Stomach (tissue), 9 donors: ENCODE data around the gene NEMF. TPM values are rescaled to one million over a fixed set of nuclear protein-coding genes. Genes with fewer than 3 reads are reported as not detected.
A peak's percentile ranks its signal among the peaks of the same experiment; 100 is the strongest.

Experiments used
- DNase-seq, 2 donors: peaks; one replicate each; pipeline versions ENCODE4 v3.0.0 to v3.0.0-alpha.2; 2013 to 2019
- H3K27ac ChIP-seq, 5 donors: fragments of 200-600 bp in 4 of 5; sonication (generic) in 4 of 5; one replicate each; pipeline ENCODE4 v1.5.1; 2013 to 2019; ENCODE audit warnings: mild to moderate bottlenecking in 1 of 5, moderate library complexity in 1 of 5
- H3K27me3 ChIP-seq, 3 donors: fragments of 200-600 bp; sonication (generic); one replicate each; pipeline ENCODE4 v1.5.1; 2017 to 2019; ENCODE audit warnings: mixed run types in 1 of 3
- H3K36me3 ChIP-seq, 4 donors: fragments of 200-600 bp; sonication (generic); 1 replicate in 3 of 4; 2 replicates in 1 of 4; pipeline ENCODE4 v1.5.1; 2016 to 2019
- H3K4me1 ChIP-seq, 4 donors: fragments of 200-600 bp; sonication (generic); one replicate each; pipeline ENCODE4 v1.5.1; 2016 to 2019
- H3K4me3 ChIP-seq, 4 donors: fragments of 200-600 bp; sonication (generic) in 3 of 4; one replicate each; pipeline ENCODE4 v1.5.1; 2016 to 2019; ENCODE audit warnings: mild to moderate bottlenecking in 1 of 4
- H3K9me3 ChIP-seq, 4 donors: fragments of 200-600 bp; sonication (generic); one replicate each; pipeline ENCODE4 v1.5.1; 2016 to 2019
- EP300 ChIP-seq: sonication (generic); formaldehyde crosslinking; IDR thresholded peaks from one replicate; pipeline ENCODE4 v1.6.1; 2017; ENCODE audit warnings: antibody characterized with exemption
- POLR2A ChIP-seq, 4 donors: fragments of 450-650 bp; IDR thresholded peaks; one replicate each; pipeline ENCODE4 v1.6.1; 2016; ENCODE audit warnings: antibody characterized with exemption in 4 of 4, control low read depth in 2 of 4, mild to moderate bottlenecking in 1 of 4, moderate library complexity in 1 of 4
- POLR2AphosphoS5 ChIP-seq, 3 donors: sonication (generic); formaldehyde crosslinking; IDR thresholded peaks; one replicate each; pipeline ENCODE4 v1.6.1; 2016; ENCODE audit warnings: antibody characterized with exemption in 3 of 3
- WGBS, 5 donors: extraction: QIAGEN DNeasy Blood & Tissue Kit in 3 of 5; methylation state at CpG; one replicate each; pipeline versions ENCODE4 v1.1.5 to v1.1.7; 2013 to 2018; 5-methylcytosine and 5-hydroxymethylcytosine counted together
- intact Hi-C: fragments of 100-400 bp; cut with DNase I; formaldehyde crosslinking; loops from one replicate; pipeline ENCODE4 v1.15.1; 2023; ENCODE audit warnings: low total_unique reads
- polyA plus RNA-seq, 3 donors: library from polyadenylated mRNA; stranded (reverse); fragments of 200-250 nt; gene quantifications; one replicate each; pipeline ENCODE4 v1.2.3, GENCODE V29; 2013
- total RNA-seq, 5 donors: library from RNA; depleted of rRNA; stranded (reverse); fragments of >200 nt; gene quantifications; one replicate each; pipeline versions ENCODE4 v1.1.0 to v1.2.3, GENCODE V29; 2014 to 2016
- TF ChIP-seq, protein P1 (sequence below), 7 experiments: fragments of 450-650 bp in 4 of 7; fragments of 200-600 bp in 3 of 7; sonication (generic) in 3 of 7; IDR thresholded peaks; one replicate each; pipeline ENCODE4 v1.5.1; 2016 to 2019; ENCODE audit warnings: antibody characterized with exemption in 7 of 7, control low read depth in 2 of 7, mild to moderate bottlenecking in 1 of 7
- donor health status: healthy with polysubstance abuse.
- donor health status: Bipolar disorder and iron deficiency.
- donor health status: healthy.

Gene NEMF
- total and polyA plus RNA-seq, 8 donors: 14.8 to 478 (median 68.0) TPM

DNA sequence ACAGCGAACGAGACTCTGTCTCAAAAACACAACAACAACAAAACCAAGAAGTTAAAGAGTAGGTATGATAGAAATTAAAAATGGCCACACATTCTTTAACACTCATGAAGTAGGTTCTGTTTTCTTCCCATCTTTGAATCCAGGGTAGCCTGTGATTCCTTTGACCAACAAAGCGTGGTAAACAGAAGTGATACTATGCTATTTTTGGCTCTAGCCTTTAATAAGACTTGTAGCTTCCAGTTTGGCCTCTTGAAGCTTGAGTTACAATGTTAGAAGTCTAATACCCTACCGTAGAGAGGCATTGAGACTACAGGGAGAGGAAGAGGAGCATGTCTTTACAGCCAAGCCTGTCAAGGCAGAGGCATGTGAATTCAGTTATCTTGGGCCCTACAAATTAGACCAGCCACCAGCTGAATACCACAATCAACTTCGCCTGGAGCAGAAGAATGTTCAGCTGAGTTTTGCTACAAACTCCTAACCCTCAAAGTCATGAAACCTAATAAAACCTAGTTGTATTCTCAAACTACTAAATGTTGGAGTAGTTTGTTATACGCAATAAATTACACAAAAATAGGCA lies 4.9 kb upstream of the NEMF start:
- TF ChIP-seq POLR2A (IDR thresholded peaks at IDR 0.05): no peak
- WGBS, 5 donors: 81 to 95% (median 93%) methylated on average over 6 of the region's 6 CpGs
- DNase-seq: no peak
- no peak overlapping the region for H3K27ac ChIP-seq
- H3K9me3 ChIP-seq: no peaks in the 10 kb centered on the region
- peaks cover 4 to 24% (median 16%) of the 10 kb centered on the region in 4 donors for H3K4me1 ChIP-seq
- H3K27me3 ChIP-seq: no peaks in the 10 kb centered on the region
- intact Hi-C loops: loop anchor here (10.0 kb wide), 1 partner anchor 247 kb away; no protein-coding TSS in a partner anchor
- no peak overlapping the region for H3K4me3 ChIP-seq
- no peaks in the 10 kb centered on the region for H3K36me3 ChIP-seq

DNA sequence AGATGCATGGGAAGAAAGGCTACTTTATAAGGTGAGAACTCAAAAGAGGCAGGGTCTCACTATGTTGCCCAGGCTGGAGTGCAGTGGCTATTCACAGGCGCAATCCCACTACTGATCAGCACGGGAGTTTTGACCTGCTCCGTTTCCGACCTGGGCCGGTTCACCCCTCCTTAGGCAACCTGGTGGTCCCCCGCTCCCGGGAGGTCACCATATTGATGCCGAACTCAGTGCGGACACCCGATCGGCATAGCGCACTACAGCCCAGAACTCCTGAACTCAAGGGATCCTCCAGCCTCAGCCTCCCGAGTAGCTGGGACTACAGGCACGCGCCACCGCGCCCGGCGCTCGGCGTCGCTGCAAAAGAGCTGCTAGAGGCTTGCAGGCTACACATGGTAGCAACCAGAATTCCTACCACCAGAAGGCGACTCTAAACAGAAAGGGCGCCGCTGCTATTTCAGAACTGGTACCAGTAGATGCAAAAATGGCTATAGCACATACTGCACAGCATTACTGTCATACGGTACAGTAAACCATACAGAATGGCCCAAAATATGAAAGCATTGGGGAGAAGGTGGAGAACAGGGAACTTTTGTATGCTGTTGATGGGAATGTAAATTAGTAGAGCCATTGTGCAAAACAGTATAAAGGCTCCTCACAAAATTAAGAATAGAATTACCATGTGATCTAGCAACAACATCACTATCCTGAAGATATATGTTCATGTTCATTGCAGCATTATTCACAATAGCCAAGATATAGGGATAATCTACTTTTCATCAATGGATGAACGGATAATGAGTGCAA lies 1.2 kb upstream of the NEMF start:
- peaks cover 0 to 23% (median 17%) of the 10 kb centered on the region in 4 donors for H3K36me3 ChIP-seq
- peak overlapping the region; percentile 58 to 83 (median 70) for H3K4me3 ChIP-seq
- H3K4me1 ChIP-seq: peaks cover 11 to 44% (median 35%) of the 10 kb centered on the region in 4 donors
- no peaks in the 10 kb centered on the region for H3K9me3 ChIP-seq
- H3K27ac ChIP-seq: peak overlapping the region in 3 of 5 donors; percentile 90 to 91 (median 91)
- TF ChIP-seq POLR2A (IDR thresholded peaks at IDR 0.05): no peak
- TF ChIP-seq, protein P1, sequence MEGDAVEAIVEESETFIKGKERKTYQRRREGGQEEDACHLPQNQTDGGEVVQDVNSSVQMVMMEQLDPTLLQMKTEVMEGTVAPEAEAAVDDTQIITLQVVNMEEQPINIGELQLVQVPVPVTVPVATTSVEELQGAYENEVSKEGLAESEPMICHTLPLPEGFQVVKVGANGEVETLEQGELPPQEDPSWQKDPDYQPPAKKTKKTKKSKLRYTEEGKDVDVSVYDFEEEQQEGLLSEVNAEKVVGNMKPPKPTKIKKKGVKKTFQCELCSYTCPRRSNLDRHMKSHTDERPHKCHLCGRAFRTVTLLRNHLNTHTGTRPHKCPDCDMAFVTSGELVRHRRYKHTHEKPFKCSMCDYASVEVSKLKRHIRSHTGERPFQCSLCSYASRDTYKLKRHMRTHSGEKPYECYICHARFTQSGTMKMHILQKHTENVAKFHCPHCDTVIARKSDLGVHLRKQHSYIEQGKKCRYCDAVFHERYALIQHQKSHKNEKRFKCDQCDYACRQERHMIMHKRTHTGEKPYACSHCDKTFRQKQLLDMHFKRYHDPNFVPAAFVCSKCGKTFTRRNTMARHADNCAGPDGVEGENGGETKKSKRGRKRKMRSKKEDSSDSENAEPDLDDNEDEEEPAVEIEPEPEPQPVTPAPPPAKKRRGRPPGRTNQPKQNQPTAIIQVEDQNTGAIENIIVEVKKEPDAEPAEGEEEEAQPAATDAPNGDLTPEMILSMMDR (IDR thresholded peaks at IDR 0.05): peak in 5 of 7 experiments; percentile 52 to 84 (median 64)
- peak in 2 of 3 donors; percentile 46 to 64 for TF ChIP-seq POLR2AphosphoS5 (IDR thresholded peaks at IDR 0.05)
- intact Hi-C loops: loop anchor here (10.0 kb wide), 1 partner anchor 251 kb away; no protein-coding TSS in a partner anchor
- H3K27me3 ChIP-seq: no peaks in the 10 kb centered on the region
- DNase-seq: peak; percentile 78 to 93
- WGBS, 5 donors: 11 to 21% (median 15%) methylated on average over 17 to 27 of the region's 27 CpGs

DNA sequence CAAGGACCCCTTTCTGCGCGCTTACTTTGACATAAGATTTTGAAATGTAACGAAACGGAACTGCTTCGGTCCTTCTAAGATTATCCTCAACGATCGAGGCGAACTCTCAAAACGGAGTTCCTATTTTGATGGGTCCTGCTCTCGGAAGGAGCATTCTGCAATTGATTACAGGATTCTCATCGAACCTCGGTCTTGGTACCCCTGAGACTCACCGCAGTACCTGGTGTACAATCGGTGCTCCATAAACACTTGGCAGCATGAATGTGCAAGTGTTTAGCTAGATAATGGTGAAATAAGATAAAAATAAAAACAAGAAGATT lies 530 bp upstream of the NEMF start:
- TF ChIP-seq POLR2A (IDR thresholded peaks at IDR 0.05): no peak
- TF ChIP-seq, protein P1 (IDR thresholded peaks at IDR 0.05): no peak
- H3K9me3 ChIP-seq: no peaks in the 10 kb centered on the region
- H3K27ac ChIP-seq: peak overlapping the region; percentile 90 to 93 (median 91)
- no peaks in the 10 kb centered on the region for H3K27me3 ChIP-seq
- intact Hi-C loops: loop anchor here (10.0 kb wide), 1 partner anchor 252 kb away; no protein-coding TSS in a partner anchor
- peaks cover 11 to 45% (median 35%) of the 10 kb centered on the region in 4 donors for H3K4me1 ChIP-seq
- WGBS, 5 donors: 0 to 3% (median 2%) methylated on average over 14 of the region's 14 CpGs
- no peak for DNase-seq
- peaks cover 0 to 28% (median 21%) of the 10 kb centered on the region in 4 donors for H3K36me3 ChIP-seq
- peak overlapping the region; percentile 58 to 83 (median 70) for H3K4me3 ChIP-seq

GRCh38 chr14:49851813-49852212 lies 775 bp downstream of the NEMF start:
- H3K27ac ChIP-seq: peak overlapping the region in 4 of 5 donors; percentile 90 to 93 (median 91)
- no peaks in the 10 kb centered on the region for H3K27me3 ChIP-seq
- H3K4me3 ChIP-seq: peak overlapping the region; percentile 58 to 83 (median 70)
- H3K36me3 ChIP-seq: peaks cover 0 to 41% (median 34%) of the 10 kb centered on the region in 4 donors
- no peaks in the 10 kb centered on the region for H3K9me3 ChIP-seq
- intact Hi-C loops: loop anchor here (10.0 kb wide), 1 partner anchor 253 kb away; no protein-coding TSS in a partner anchor
- TF ChIP-seq EP300: no peak
- TF ChIP-seq, protein P1 (IDR thresholded peaks at IDR 0.05): no peak
- TF ChIP-seq POLR2A (IDR thresholded peaks at IDR 0.05): no peak
- no peak for TF ChIP-seq POLR2AphosphoS5 (IDR thresholded peaks at IDR 0.05)
- WGBS, 5 donors: 4 to 6% (median 5%) methylated on average over 7 of the region's 7 CpGs
- DNase-seq: no peak
- peaks cover 11 to 45% (median 35%) of the 10 kb centered on the region in 4 donors for H3K4me1 ChIP-seq
